ENCODE data around the gene PPFIBP2.

Gene PPFIBP2

GRCh38 chr11:7513234-7514098 lies at the start of gene PPFIBP2:
Gene PPFIBP2, plus strand, starts transcription at chr11:7513999. Its CDS starts 35,477 bp downstream, at chr11:7549476.
- DNase-seq: peak; percentile 92

- no peak for DNase-seq
Observed at GRCh38 chr11:7467652-7468051, 46.1 kb upstream of the PPFIBP2 start.

DNA sequence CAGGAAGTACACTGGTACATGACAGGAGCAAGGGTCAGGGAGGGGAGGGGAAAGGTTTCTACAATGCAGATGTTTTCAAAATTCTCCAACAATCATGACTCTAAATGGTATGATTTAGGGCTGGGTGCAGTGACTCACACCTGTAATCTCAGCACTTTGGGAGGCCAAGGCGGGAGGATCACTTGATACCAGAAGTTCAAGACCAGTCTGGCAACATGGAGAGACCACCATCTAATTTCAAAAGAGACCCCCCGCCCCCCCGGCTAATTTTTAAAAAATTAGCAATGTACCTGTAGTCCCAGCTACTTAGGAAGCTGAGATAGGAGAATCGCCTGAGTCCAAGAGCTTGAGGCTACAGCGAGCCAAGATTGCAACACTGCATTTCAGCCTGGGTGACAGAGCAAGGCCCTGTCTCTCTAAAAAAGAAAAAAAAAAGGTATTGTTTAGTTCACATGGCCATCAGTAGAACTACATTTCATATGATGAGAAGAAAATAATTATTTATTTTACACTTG lies 44.4 kb upstream of the PPFIBP2 start:
- no peak for DNase-seq

GRCh38 chr11:7471071-7471470 lies 42.7 kb upstream of the PPFIBP2 start:
- DNase-seq: no peak

DNA sequence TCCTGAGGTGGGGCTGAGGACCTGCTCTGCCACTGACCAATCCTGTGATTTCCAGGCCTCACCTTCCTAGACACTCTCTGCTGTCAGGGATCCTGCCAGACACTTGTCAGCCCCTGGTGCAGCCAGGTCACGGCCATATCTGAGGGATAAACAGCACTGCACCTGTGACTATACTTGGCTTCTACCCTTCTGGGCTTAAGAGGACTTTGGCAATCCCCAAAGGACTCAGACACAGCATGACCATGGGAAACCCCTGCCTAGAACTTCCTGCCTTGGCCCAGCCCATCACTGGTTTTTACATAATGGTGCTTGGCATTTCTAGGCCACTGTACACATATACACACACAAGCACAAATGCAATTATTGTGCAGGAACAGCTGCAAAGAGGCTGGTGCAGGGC lies 40.1 kb upstream of the PPFIBP2 start:
- no peak for DNase-seq

DNA sequence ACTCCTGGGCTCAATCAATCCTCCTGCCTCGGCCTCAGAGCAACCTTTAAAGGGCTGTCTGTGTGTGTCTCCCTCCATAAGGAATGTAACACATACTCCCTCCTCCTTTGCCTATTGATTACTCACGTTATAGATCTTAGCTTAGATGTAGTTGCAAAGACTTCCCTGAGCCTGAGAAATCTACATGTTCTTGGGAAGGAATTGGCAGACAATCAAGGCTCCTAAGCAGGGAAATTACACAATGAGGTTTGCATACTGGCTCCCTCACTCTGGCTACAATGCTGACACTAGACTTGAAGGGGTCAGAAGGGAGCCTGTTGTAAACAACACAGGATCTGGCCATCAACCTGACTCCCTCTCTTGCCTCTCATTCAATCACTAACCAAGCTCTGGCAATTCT lies 33.7 kb upstream of the PPFIBP2 start:
- DNase-seq: no peak

GRCh38 chr11:7484131-7484530 lies 29.7 kb upstream of the PPFIBP2 start:
- no peak for DNase-seq

DNA sequence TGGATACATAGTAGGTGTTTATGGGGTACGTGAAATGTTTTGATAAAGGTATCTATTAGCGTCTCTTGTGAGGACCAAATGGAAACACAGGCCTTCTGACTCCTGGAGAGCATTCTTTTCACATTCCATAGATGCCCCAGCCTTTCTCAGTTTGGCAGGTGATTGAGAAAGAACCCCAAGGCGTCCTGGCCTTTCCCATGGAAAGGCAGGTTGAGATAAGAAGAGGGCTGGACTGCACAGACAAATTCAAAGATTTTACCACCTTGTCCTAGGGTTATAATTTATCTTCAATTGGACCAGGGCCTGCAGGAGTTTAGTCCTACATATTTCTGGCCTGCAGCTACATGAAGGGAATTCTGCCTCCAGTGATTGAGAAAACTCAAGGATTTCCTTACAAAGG lies 29.2 kb upstream of the PPFIBP2 start:
- no peak for DNase-seq

- no peak for DNase-seq
Observed at GRCh38 chr11:7485186-7486097, 28.4 kb upstream of the PPFIBP2 start, which contains the start of gene OLFML1. Gene OLFML1, plus strand, starts transcription at chr11:7485506. Its CDS starts 370 bp downstream, at chr11:7485876.

GRCh38 chr11:7486098-7486780 lies 27.6 kb upstream of the PPFIBP2 start:
- no peak for DNase-seq

GRCh38 chr11:7486781-7487140 lies 27.0 kb upstream of the PPFIBP2 start:
- no peak for DNase-seq

DNA sequence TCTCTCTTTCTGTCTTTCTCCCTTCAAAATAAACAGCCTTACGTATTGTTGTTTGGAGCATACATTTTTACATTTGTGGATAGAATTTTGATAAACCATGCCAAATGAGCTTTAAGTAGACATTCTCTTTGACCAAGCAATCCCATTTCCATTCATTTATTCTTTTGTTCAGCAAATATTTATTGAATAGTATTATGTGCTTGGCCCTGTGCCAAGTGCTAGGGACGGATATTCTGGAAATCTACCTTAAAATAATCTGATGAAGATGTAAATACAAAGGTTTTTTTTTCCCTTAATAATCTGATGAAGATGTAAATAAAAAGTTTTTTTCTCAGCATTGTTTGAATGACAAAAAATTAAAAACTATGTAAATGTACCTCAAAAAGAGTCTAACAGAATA lies 26.4 kb upstream of the PPFIBP2 start:
- no peak for DNase-seq

GRCh38 chr11:7488681-7489080 lies 25.1 kb upstream of the PPFIBP2 start:
- no peak for DNase-seq

GRCh38 chr11:7489376-7489775 lies 24.4 kb upstream of the PPFIBP2 start:
- DNase-seq: no peak

GRCh38 chr11:7490054-7490453 lies 23.7 kb upstream of the PPFIBP2 start:
- DNase-seq: no peak

- no peak for DNase-seq
Observed at GRCh38 chr11:7490535-7490934, 23.3 kb upstream of the PPFIBP2 start.

DNA sequence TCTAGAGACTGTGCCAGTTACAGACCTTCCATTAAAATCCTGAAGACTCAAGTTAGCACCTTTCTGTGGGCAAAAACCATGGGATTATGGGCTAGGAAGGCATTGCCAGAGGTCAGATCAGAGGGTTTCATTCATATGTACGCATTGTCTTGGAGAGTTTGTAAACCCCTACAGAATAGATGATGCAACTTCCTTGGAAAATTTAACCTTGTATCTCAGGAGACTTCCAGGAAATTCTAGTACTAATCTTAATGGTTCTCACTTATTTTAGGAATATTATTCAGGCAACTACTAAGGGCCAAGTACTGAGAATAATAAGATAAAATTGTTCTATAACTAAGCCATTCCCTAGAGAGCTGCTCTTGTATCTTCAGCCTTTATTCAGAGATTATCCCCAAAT lies 21.5 kb upstream of the PPFIBP2 start:
- no peak for DNase-seq

GRCh38 chr11:7493670-7494069 lies 20.1 kb upstream of the PPFIBP2 start:
- DNase-seq: no peak

DNA sequence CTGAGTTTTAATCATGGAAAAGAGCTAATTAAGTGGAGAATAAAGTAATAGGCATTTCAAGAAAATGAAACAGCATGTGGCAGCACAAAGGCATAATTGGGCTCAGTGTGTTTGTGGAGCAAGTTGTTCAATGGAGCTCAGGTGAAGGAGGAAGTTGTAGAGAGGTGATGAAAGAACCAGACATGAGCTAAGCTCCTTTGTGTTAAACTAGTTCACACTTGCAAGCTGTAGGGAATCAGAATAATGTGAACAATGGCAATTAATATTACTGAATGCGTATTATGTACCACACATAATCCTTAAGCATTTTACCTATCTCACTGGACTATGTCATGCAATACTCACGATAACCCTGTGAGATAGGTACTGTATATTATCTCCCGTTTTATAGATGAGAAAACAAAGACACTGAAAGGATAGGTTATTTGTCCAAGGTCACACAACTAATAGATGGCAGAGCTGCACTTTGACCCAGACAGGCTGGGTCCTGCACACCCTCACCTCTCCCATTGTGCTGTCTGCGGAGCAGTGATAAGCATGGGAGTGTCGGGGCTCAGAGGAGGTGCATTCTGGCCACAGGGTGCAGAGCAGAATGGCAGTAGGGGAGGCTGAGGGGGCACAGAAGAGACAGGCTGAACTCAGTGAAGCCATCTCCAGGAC lies 19.6 kb upstream of the PPFIBP2 start:
- no peak for DNase-seq

GRCh38 chr11:7495882-7496551 lies 17.8 kb upstream of the PPFIBP2 start:
- no peak for DNase-seq

DNA sequence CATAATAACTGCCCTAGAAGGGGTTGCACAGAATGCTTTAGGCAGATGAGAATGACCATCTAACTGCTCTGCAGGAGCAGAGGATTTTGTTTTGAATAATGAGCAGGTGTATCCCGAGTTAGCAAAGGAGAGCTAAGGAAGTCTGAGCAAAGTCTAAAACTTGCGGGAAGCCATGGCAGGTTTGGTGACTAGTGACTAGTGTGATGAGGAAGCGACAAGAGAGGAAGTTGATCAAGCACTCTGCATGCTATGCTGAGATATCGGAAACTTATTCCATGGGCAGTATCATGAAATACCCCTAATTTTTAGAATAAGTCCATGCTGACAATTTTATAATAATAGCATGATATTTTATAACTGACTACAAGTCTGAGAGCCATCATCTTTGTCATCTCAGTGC lies 15.6 kb upstream of the PPFIBP2 start:
- DNase-seq: no peak

GRCh38 chr11:7499081-7499480 lies 14.7 kb upstream of the PPFIBP2 start:
- DNase-seq: no peak
